Astrocyte (in vitro differentiated cells and primary cell): ENCODE data around the gene CACNB4. TPM values are rescaled to one million over a fixed set of nuclear protein-coding genes. Genes with fewer than 3 reads are reported as not detected.

Experiments used
- DNase-seq: peaks from one replicate; pipeline ENCODE4 v3.0.0-alpha.2; 2010; ENCODE audit warnings: low read depth
- FAIRE-seq: peaks from 2 replicates; lab custom pipeline; 2011; peaks lifted over from hg19 to GRCh38; lab: Jason Lieb, UNC
- H2AFZ ChIP-seq: 2 replicates; pipeline ENCODE4 v1.6.0; 2012; ENCODE audit warnings: low read depth, low read length, inconsistent platforms
- H3K27ac ChIP-seq: 2 replicates; pipeline ENCODE4 v1.5.1; 2011; ENCODE audit warnings: low read depth, low read length, inconsistent platforms
- H3K27me3 ChIP-seq: 2 replicates; pipeline ENCODE4 v1.6.0; 2011; ENCODE audit warnings: low read length, inconsistent platforms; ENCODE audit not compliant: insufficient read depth
- H3K36me3 ChIP-seq: 2 replicates; pipeline ENCODE4 v1.5.1; 2011; ENCODE audit warnings: low read length, inconsistent platforms; ENCODE audit not compliant: insufficient read depth
- H3K4me1 ChIP-seq: 2 replicates; pipeline ENCODE4 v1.5.1; 2011; ENCODE audit warnings: low read length, inconsistent platforms; ENCODE audit not compliant: insufficient read depth
- H3K4me2 ChIP-seq: 2 replicates; pipeline ENCODE4 v1.6.0; 2012; ENCODE audit warnings: low read length, inconsistent platforms
- H3K4me3 ChIP-seq: 2 replicates; pipeline ENCODE4 v1.5.1; 2011; ENCODE audit warnings: low read depth, mild to moderate bottlenecking, low read length, inconsistent platforms; ENCODE audit not compliant: insufficient read depth
- H3K79me2 ChIP-seq: 2 replicates; pipeline ENCODE4 v1.6.0; 2012; ENCODE audit warnings: mild to moderate bottlenecking, low read length, inconsistent platforms; ENCODE audit not compliant: insufficient read depth
- H3K9ac ChIP-seq: 2 replicates; pipeline ENCODE4 v1.6.0; 2012; ENCODE audit warnings: mild to moderate bottlenecking, low read length, inconsistent platforms
- H3K9me3 ChIP-seq: 2 replicates; pipeline ENCODE4 v1.5.1; 2012; ENCODE audit warnings: low read depth, mild to moderate bottlenecking, low read length, inconsistent platforms; ENCODE audit not compliant: insufficient read depth
- H4K20me1 ChIP-seq: 2 replicates; pipeline ENCODE4 v1.6.0; 2012; ENCODE audit warnings: low read length, inconsistent platforms; ENCODE audit not compliant: insufficient read depth
- H3K27ac Mint-ChIP-seq: one replicate; pipeline ENCODE4 v1.8.0; 2021; ENCODE audit warnings: mild to moderate bottlenecking, mixed read lengths; ENCODE audit not compliant: unreplicated experiment
- H3K27me3 Mint-ChIP-seq: one replicate; pipeline ENCODE4 v1.8.0; 2021; ENCODE audit warnings: low read depth, mixed read lengths; ENCODE audit not compliant: unreplicated experiment
- H3K36me3 Mint-ChIP-seq: one replicate; pipeline ENCODE4 v1.8.0; 2021; ENCODE audit warnings: low read depth, mixed read lengths; ENCODE audit not compliant: unreplicated experiment
- H3K4me1 Mint-ChIP-seq: one replicate; pipeline ENCODE4 v1.8.0; 2021; ENCODE audit warnings: low read depth, mixed read lengths; ENCODE audit not compliant: unreplicated experiment
- H3K4me3 Mint-ChIP-seq: one replicate; pipeline ENCODE4 v1.8.0; 2021; ENCODE audit warnings: mild to moderate bottlenecking, moderate library complexity, mixed read lengths; ENCODE audit not compliant: unreplicated experiment
- H3K9me3 Mint-ChIP-seq: one replicate; pipeline ENCODE4 v1.8.0; 2021; ENCODE audit warnings: mild to moderate bottlenecking, mixed read lengths; ENCODE audit not compliant: unreplicated experiment
- CTCF ChIP-seq: IDR thresholded peaks from 2 replicates; pipeline ENCODE4 v1.5.1; 2011; ENCODE audit warnings: low read depth, mild to moderate bottlenecking, inconsistent platforms, low read length, moderate library complexity; ENCODE audit not compliant: insufficient read depth
- EZH2 ChIP-seq: IDR thresholded peaks from 2 replicates; pipeline ENCODE4 v1.6.1; 2012; ENCODE audit warnings: mild to moderate bottlenecking, low read length, inconsistent platforms; ENCODE audit not compliant: insufficient read depth
- total RNA-seq: library from RNA; stranded (reverse); gene quantifications from 2 replicates; pipeline ENCODE4 v1.2.1, GENCODE V29; 2021

The CACNB4 gene
- total RNA-seq, 1 donor from 2014 or later: 1.8 TPM

DNA sequence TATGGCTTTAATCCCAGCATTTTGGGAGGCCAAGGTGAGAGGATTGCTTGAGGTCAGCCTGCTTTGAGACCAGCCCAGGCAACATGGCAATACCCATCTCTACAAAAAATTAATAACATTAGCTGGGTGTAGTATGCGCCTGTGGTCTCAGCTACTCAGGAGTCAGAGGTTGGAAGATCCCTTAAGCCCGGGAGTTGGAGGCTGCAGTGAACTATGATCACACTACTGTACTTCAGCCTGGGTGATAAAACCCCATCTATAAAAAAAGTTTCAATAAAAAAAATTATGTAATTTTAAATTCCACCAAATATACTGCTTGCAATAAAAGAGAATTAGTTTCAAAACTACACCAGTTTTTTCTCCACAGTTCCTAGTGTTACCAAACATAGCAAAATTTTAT is 23.3 kb upstream of the CACNB4 start:
- Histone ChIP-seq H3K9ac (no peak overlapping the region), H3K36me3 (peaks cover 11% of the 10 kb centered on the region), H2AFZ (no peak overlapping the region), H3K9me3 (no peaks in the 10 kb centered on the region), H3K27me3 (no peaks in the 10 kb centered on the region), H3K79me2 (no peaks in the 10 kb centered on the region), H3K4me1 (no peaks in the 10 kb centered on the region), H4K20me1 (no peaks in the 10 kb centered on the region), H3K4me2 (no peak overlapping the region), H3K27ac (no peak overlapping the region), H3K4me3 (no peak overlapping the region)
- H3K27ac Mint-ChIP-seq: no peak overlapping the region
- no peak overlapping the region for H3K4me3 Mint-ChIP-seq
- H3K4me1 Mint-ChIP-seq: peaks cover 9% of the 10 kb centered on the region
- no peak for TF ChIP-seq CTCF
- DNase-seq (no peak), FAIRE-seq (no peak)
- no peaks in the 10 kb centered on the region for H3K27me3 Mint-ChIP-seq
- H3K9me3 Mint-ChIP-seq: no peaks in the 10 kb centered on the region
- peaks cover 5% of the 10 kb centered on the region for H3K36me3 Mint-ChIP-seq

- DNase-seq (no peak), FAIRE-seq (no peak)
- H3K79me2 ChIP-seq: no peaks in the 10 kb centered on the region
- H3K4me2 ChIP-seq: no peak overlapping the region
- Mint-ChIP-seq H3K27me3 (no peaks in the 10 kb centered on the region), H3K27ac (no peak overlapping the region), H3K36me3 (peaks cover 7% of the 10 kb centered on the region), H3K9me3 (no peaks in the 10 kb centered on the region), H3K4me1 (peaks cover 6% of the 10 kb centered on the region), H3K4me3 (no peak overlapping the region)
- H3K4me3 ChIP-seq: no peak overlapping the region
- no peak overlapping the region for H3K9ac ChIP-seq
- no peaks in the 10 kb centered on the region for H3K27me3 ChIP-seq
- peaks cover 11% of the 10 kb centered on the region for H3K36me3 ChIP-seq
- no peak overlapping the region for H3K27ac ChIP-seq
- H3K9me3 ChIP-seq: no peaks in the 10 kb centered on the region
- no peak for TF ChIP-seq EZH2
- H2AFZ ChIP-seq: no peak overlapping the region
- H4K20me1 ChIP-seq: no peaks in the 10 kb centered on the region
- no peaks in the 10 kb centered on the region for H3K4me1 ChIP-seq
Observed at GRCh38 chr2:152120430-152120829, 21.6 kb upstream of the CACNB4 start.

DNA sequence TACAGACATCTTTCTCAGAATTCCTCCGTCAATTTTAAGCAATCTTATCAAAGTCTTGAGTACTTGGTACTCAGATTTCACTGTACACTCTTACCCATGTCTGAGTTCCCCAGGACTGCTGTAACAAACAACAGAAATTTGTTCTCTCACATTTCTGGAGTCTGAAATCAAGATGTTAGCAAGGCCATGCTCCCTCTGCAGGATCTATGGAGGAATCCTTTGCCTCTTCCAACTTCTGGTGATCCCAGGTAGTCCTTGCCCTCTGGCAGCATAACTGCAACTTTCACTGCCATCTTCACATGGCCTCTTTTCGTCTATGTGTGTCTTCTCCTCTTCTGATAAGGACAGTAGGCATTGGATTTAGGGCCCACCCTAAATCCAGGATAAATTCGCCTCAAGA is 17.1 kb upstream of the CACNB4 start:
- no peak overlapping the region for H3K27ac Mint-ChIP-seq
- Histone ChIP-seq H3K9me3 (no peaks in the 10 kb centered on the region), H4K20me1 (no peaks in the 10 kb centered on the region), H3K36me3 (peaks cover 4% of the 10 kb centered on the region), H3K9ac (no peak overlapping the region), H3K4me3 (no peak overlapping the region), H2AFZ (no peak overlapping the region), H3K27ac (no peak overlapping the region), H3K27me3 (no peaks in the 10 kb centered on the region), H3K4me2 (no peak overlapping the region), H3K4me1 (no peaks in the 10 kb centered on the region), H3K79me2 (no peaks in the 10 kb centered on the region)
- no peak for FAIRE-seq
- H3K36me3 Mint-ChIP-seq: peaks cover 3% of the 10 kb centered on the region
- peaks cover 1% of the 10 kb centered on the region for H3K4me1 Mint-ChIP-seq
- no peak for TF ChIP-seq EZH2
- no peak for TF ChIP-seq CTCF
- H3K9me3 Mint-ChIP-seq: no peaks in the 10 kb centered on the region
- H3K4me3 Mint-ChIP-seq: no peak overlapping the region
- H3K27me3 Mint-ChIP-seq: no peaks in the 10 kb centered on the region
- no peak for DNase-seq
